Right cardiac atrium (tissue), 5 donors: ENCODE results near the gene MTCL1. TPM values are rescaled to one million over a fixed set of nuclear protein-coding genes. Genes with fewer than 3 reads are reported as not detected.

Experiments used
- ATAC-seq, 2 donors: fragments of 200-7000 bp; cut with Tn5 transposase; one replicate each; pipeline versions ENCODE4 v1.8.0 to v1.9.1; 2020; ENCODE audit warnings: moderate library complexity in 2 of 2, mild to moderate bottlenecking in 1 of 2
- DNase-seq, 3 donors: peaks; one replicate each; pipeline ENCODE4 v3.0.0-alpha.2; 2020
- H3K27ac ChIP-seq: one replicate; pipeline ENCODE4 v1.5.1; 2013; ENCODE audit warnings: mild to moderate bottlenecking, low read length, control low read depth, moderate library complexity
- H3K27me3 ChIP-seq: one replicate; pipeline ENCODE4 v1.6.1; 2013; ENCODE audit not compliant: control insufficient read depth, insufficient read depth
- H3K4me1 ChIP-seq: one replicate; pipeline ENCODE4 v1.6.1; 2013; ENCODE audit warnings: low read length; ENCODE audit not compliant: control insufficient read depth, insufficient read depth
- H3K4me3 ChIP-seq: one replicate; pipeline ENCODE4 v1.5.1; 2013; ENCODE audit warnings: low read length, control low read depth
- H3K9me3 ChIP-seq: one replicate; pipeline ENCODE4 v1.6.1; 2013; ENCODE audit warnings: low read length; ENCODE audit not compliant: control insufficient read depth
- WGBS: extraction: QIAGEN DNeasy Blood & Tissue Kit; methylation state at CpG from one replicate; pipeline ENCODE4 v1.1.7; 2013; 5-methylcytosine and 5-hydroxymethylcytosine counted together
- intact Hi-C, 4 donors: fragments of 100-400 bp; cut with DNase I; formaldehyde crosslinking; loops; one replicate each; pipeline versions ENCODE4 v1.11.0 to v1.14.0; 2022 to 2023
- polyA plus RNA-seq: library from polyadenylated mRNA; stranded (reverse); fragments of 200-250 nt; gene quantifications from one replicate; pipeline ENCODE4 v1.2.3, GENCODE V29; 2013
- total RNA-seq, 4 donors: library from RNA; stranded (reverse); fragmentation: NEBNext Ultra II Directional; extraction: Animal tissue kit (Norgen Biotek cat#: 25700); gene quantifications; one replicate each; pipeline ENCODE4 v1.2.1, GENCODE V29; 2021
- donor health status: healthy with polysubstance abuse.
- donor health status: DM: no; HTN: yes; CAD: no.
- donor health status: DM: no; HTN: no; CAD: no.
- donor health status: DM: no; HTN: yes; CAD: no; lungs with severe emphysema.
- donor health status: DM: yes; HTN: yes; CAD: no.

MTCL1 gene
- total and polyA plus RNA-seq, 5 donors = 5.3 to 8.7 (median 6.4) TPM

DNA sequence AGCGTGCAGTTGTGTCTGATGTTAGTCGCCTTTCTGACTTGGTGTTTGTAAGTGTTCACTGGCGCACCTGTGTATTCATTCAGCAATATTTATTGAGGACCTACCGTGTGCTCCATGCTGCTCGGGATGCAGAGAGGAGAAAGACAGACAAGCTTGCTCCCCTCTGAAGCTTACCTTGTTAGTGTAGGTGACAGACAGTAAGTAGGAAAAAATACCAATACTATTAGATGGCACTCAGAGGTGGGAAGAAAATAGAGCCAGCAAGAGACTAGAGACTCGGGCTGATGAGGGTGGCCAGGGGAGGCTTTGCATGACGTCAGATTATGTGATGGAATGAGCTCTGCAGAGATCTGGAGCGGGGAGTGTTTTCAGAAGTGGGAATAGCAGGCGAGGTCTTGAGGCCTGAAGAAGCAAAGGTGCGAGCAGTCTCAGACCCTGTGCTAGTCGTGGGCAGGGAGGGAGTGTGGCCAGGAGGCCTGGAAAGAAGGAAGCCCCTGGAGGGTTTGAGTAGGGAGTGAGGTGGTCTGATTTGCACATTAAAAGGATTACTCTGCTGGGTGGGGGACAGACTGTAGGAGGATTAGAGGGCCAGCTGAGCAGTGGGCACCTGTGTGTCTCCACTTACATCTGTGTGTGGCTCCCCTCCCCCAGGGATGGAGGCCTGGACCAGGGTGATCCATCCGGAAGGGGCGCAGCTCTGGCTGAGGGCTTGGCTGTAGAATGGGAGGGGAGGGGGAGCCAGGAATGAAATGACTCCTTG lies 11.8 kb downstream of the MTCL1 start:
- Histone ChIP-seq H3K27ac (no peak overlapping the region), H3K9me3 (no peaks in the 10 kb centered on the region), H3K4me3 (no peak overlapping the region), H3K27me3 (no peaks in the 10 kb centered on the region), H3K4me1 (no peaks in the 10 kb centered on the region)
- intact Hi-C loops = no loop called here
- DNase-seq (no peak), ATAC-seq (no peak)
- WGBS = 86% methylated on average over 13 of the region's 13 CpGs

DNA sequence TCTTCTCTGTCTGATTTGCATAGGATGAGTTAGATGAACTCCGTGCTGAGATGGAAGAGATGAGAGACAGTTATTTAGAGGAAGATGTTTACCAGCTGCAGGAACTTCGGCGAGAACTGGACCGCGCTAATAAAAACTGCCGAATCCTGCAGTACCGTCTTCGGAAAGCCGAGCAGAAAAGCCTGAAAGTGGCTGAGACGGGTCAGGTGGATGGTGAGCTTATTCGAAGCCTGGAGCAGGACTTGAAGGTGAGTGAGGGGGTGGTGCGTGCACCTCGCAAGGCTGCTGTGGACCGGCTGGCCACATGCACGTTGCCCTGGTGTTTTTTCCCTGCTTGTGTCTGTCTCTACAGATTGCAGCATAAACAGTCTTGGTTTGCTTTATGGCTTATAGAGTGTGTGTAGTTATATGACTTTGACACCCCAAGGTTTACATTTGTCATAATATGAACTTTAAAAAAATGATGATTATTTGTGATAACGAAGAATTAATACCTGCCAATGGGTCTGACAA lies 13.1 kb downstream of the MTCL1 start:
- intact Hi-C loops = no loop called here

DNA sequence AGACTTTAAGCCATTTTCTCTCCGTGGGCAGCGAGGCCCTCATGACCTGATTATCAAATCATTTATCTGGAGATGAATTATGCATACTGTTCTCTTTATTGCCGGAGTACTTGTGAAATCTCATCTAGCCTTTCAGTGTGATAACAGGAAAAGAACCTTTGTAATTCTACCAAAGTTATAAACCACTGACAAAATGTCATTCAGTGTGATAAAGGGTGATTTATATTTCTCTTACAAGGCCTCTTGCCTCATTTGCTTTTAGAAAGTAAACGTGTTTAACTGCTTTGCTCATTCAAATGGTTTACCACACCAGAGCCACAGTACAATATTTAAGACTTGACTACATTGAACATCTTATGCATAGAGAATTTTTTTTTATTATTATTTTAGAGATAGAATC lies 13.8 kb downstream of the MTCL1 start:
- Histone ChIP-seq H3K27ac (no peak overlapping the region), H3K9me3 (no peaks in the 10 kb centered on the region), H3K4me3 (no peak overlapping the region), H3K27me3 (no peaks in the 10 kb centered on the region), H3K4me1 (no peaks in the 10 kb centered on the region)
- ATAC-seq = no peak
- DNase-seq = no peak
- WGBS = 82% methylated on average over 4 of the region's 4 CpGs
- intact Hi-C loops = no loop called here

More for the DNA sequence above, 13.1 kb downstream of the MTCL1 start:
- no peaks in the 10 kb centered on the region for H3K4me1 ChIP-seq
- no peaks in the 10 kb centered on the region for H3K9me3 ChIP-seq
- H3K4me3 ChIP-seq = no peak overlapping the region
- H3K27ac ChIP-seq = no peak overlapping the region
- ATAC-seq (no peak), DNase-seq (no peak)
- H3K27me3 ChIP-seq = no peaks in the 10 kb centered on the region
- 91% methylated on average over 16 of the region's 16 CpGs for WGBS

DNA sequence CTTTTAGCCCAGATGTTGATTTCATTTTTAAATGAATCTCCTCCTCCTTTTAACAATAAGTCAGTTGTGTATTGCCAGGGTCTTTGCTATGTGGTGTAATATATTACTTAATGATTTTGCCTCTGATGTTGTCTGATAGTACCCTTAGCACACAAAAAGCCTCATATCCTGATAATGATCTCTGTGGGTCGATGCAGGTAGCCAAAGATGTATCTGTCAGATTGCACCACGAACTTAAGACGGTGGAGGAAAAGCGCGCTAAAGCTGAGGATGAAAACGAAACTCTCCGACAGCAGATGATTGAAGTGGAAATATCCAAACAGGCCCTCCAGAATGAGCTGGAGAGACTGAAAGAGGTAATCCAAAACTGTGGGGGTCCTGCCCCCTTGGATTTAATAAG lies 14.8 kb downstream of the MTCL1 start:
- intact Hi-C loops = no loop called here
- no peak for ATAC-seq

DNA sequence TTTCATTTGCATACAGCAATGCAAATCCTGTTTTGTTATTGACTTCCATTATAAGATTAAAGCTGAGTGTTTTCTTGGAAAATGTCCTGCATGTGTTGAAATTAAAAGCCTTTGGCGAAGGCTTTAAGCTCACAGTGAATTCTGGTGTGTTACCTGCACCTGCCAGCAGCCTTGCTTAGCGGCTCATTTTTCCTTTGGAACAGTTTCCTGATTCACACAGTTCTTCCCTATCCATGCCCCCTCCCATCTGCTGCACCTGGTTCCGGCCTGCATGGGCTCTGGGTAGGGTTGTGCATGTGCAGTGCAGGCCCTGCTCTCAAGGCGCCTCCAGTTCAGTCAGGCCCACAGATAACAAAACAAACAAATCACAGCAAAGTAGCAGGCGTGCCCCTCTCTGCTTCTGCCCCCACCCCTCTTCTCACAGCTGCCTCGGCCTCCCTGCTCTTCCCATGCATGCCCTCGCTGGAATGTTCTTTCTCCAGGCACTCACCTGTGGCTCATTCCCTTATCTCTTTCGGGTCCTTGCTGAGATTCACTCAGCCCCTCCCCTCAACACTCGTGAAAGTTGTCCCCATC lies 15.8 kb downstream of the MTCL1 start:
- Histone ChIP-seq H3K27me3 (no peaks in the 10 kb centered on the region), H3K4me3 (no peak overlapping the region), H3K9me3 (no peaks in the 10 kb centered on the region), H3K4me1 (no peaks in the 10 kb centered on the region), H3K27ac (no peak overlapping the region)
- ATAC-seq (no peak), DNase-seq (no peak)
- intact Hi-C loops = no loop called here
- 90% methylated on average over 9 of the region's 9 CpGs for WGBS

More for the DNA sequence above, 14.8 kb downstream of the MTCL1 start:
- no peak overlapping the region for H3K27ac ChIP-seq
- no peaks in the 10 kb centered on the region for H3K27me3 ChIP-seq
- H3K4me1 ChIP-seq = no peaks in the 10 kb centered on the region
- H3K9me3 ChIP-seq = no peaks in the 10 kb centered on the region
- 93% methylated on average over 7 of the region's 7 CpGs for WGBS
- H3K4me3 ChIP-seq = no peak overlapping the region
- no peak for DNase-seq

DNA sequence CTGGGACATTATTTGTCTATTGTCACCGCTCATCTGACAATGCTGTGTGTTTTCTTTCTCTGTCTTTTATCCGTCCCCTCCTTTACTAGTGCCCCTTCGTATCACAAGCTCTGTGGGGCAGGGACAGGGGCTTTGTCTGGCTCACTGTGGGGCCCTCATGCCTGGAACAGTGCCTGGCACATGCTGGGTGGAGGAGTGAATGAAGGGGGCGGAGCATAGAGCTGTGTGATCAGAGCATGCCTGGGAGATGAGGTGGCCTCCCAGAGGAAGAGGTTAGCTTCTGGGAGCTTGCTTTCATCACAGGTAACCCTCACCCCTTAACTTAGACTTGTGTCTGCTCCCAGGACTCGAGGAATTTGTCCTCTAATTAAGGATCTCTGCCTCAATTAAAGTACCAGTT lies 16.4 kb downstream of the MTCL1 start:
- intact Hi-C loops = no loop called here
- no peak overlapping the region for H3K27ac ChIP-seq

DNA sequence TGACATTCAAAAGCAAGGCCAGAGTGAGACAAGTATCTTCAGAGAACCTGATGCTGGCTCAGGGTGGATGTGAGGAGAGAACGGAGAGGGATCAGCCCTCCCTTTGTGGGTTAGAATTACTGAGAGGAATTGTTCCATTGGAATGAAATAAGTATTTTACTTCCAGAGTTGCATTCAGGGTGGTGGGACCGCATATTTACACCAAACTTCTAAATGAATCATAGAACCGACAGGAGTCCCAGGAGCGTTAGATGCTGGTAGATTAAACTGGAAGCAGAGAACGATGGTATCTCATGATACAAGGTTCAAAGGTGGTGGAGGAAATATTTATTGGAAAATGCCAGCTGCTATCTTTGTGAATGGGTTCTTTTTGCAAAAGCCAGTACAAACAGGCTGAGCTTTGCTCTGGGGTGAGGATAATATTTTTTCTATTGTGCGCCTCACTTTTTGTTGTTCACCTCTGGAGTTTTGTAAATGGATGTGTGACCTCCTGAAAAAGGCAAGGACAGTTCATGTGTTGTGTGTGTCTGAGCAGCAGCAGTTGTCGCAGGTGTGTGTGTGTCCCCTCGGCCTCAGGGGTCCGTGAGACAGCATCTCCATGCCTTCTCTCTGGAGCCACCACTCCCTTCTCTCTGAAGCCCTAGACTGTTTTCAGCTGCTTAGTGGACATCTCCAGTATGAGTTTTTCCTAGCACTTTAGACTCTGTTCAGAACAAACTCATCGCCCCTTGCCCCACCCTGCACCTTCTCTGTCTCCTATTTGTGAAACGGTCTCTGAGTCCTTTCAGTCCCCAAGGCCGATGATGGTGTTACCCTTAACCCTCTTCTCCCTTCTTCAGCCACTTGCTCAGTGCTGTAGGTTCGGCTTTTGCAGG lies 17.8 kb downstream of the MTCL1 start:
- ATAC-seq (no peak), DNase-seq (no peak)
- no peaks in the 10 kb centered on the region for H3K9me3 ChIP-seq
- H3K27ac ChIP-seq = no peak overlapping the region
- 91% methylated on average over 13 of the region's 13 CpGs for WGBS
- H3K4me3 ChIP-seq = no peak overlapping the region
- intact Hi-C loops = no loop called here
- no peaks in the 10 kb centered on the region for H3K27me3 ChIP-seq
- no peaks in the 10 kb centered on the region for H3K4me1 ChIP-seq

More for the DNA sequence above, 16.4 kb downstream of the MTCL1 start:
- Histone ChIP-seq H3K4me1 (no peaks in the 10 kb centered on the region), H3K9me3 (no peaks in the 10 kb centered on the region), H3K4me3 (no peak overlapping the region), H3K27me3 (no peaks in the 10 kb centered on the region)
- DNase-seq (no peak), ATAC-seq (no peak)
- 94% methylated on average over 5 of the region's 5 CpGs for WGBS

DNA sequence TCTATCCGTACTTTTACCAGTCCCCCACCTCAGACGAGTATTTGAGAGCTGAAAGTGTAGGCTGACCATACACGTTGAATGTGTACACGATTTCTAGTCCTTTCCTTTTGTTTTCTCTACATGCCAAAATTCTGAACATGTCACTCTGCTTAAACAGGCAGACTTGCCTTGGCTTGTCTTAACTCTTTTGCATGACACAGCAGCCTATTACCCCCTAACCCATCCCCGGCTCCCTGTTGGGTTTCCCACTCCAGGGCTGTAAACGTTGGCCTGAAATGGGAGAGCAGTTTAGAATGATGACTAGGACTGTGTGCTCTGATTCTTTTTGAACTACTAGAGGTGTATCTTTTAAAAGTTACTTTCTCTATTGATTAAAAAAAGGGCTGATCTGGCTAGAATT lies 19.1 kb downstream of the MTCL1 start:
- no peak for DNase-seq
- no peaks in the 10 kb centered on the region for H3K4me1 ChIP-seq
- no peaks in the 10 kb centered on the region for H3K9me3 ChIP-seq
- no peak overlapping the region for H3K27ac ChIP-seq
- H3K4me3 ChIP-seq = no peak overlapping the region
- no peak for ATAC-seq
- WGBS = 92% methylated on average over 6 of the region's 6 CpGs
- H3K27me3 ChIP-seq = no peaks in the 10 kb centered on the region
- intact Hi-C loops = no loop called here

DNA sequence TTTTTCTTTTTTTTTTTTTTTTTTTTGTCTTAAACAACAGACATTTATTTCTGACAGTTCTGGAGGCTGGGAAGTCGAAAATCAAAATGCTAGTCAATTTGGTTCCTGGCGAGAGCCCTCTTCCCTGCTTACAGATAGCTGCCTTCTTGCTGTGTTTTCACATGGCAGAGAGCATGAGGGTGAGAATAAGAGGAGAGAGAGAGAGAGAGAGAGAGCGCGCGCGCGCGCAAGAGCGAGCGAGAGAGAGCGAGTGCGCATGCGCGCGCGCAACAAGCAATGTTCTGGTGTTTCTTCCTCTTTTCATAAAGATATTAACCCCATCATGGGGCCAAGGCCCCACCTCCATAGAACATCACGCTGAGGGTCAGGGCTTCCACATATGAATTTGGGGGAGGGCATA lies 20.9 kb downstream of the MTCL1 start:
- H3K4me3 ChIP-seq = no peak overlapping the region
- H3K27ac ChIP-seq = no peak overlapping the region
- no peak for ATAC-seq
- 99% methylated on average over 17 of the region's 17 CpGs for WGBS
- no peak for DNase-seq
- intact Hi-C loops = no loop called here
- no peaks in the 10 kb centered on the region for H3K9me3 ChIP-seq
- no peaks in the 10 kb centered on the region for H3K27me3 ChIP-seq
- H3K4me1 ChIP-seq = peaks cover 4% of the 10 kb centered on the region

DNA sequence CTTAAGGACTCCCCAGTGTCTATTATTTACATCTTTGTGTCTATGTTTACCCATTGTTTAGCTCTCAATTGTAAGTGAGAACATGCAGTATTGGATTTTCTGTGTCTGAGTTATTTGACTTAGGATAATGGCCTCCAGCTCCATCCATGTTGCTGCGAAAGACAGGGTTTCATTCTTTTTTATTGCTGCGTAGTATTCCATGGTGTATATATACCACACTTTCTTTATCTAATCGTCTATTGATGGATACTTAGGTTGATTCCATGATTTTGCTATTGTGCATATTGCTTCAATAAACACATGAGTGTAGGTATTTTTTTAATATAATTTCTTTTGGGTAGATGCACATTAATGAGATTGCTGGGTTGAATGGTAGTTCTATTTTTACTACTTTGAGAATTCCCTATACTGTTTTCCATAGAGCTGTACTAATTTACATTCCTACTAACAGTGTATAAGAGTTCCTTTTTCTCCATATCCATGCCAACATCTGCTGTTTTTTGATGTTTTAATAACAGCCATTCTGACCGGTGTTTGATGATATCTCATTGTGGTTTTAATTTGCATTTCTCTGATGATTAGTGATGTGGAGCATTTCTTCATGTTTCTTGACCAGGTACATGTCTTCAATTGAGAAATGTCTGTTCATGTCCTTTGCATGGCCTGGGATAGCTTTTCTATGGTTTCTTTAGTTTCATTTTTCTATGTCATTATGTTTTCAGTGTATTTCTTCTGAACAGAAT lies 21.8 kb downstream of the MTCL1 start:
- no peak overlapping the region for H3K27ac ChIP-seq
- DNase-seq = no peak
- H3K9me3 ChIP-seq = no peaks in the 10 kb centered on the region
- WGBS = 95% methylated on average over 4 of the region's 4 CpGs
- H3K4me1 ChIP-seq = peaks cover 4% of the 10 kb centered on the region
- ATAC-seq = no peak
- no peak overlapping the region for H3K4me3 ChIP-seq
- intact Hi-C loops = no loop called here
- no peaks in the 10 kb centered on the region for H3K27me3 ChIP-seq
